ENCODE data around the gene SPRED2.
A peak's percentile ranks its signal among the peaks of the same experiment; 100 is the strongest.

Gene SPRED2, protein sequence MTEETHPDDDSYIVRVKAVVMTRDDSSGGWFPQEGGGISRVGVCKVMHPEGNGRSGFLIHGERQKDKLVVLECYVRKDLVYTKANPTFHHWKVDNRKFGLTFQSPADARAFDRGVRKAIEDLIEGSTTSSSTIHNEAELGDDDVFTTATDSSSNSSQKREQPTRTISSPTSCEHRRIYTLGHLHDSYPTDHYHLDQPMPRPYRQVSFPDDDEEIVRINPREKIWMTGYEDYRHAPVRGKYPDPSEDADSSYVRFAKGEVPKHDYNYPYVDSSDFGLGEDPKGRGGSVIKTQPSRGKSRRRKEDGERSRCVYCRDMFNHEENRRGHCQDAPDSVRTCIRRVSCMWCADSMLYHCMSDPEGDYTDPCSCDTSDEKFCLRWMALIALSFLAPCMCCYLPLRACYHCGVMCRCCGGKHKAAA

DNA sequence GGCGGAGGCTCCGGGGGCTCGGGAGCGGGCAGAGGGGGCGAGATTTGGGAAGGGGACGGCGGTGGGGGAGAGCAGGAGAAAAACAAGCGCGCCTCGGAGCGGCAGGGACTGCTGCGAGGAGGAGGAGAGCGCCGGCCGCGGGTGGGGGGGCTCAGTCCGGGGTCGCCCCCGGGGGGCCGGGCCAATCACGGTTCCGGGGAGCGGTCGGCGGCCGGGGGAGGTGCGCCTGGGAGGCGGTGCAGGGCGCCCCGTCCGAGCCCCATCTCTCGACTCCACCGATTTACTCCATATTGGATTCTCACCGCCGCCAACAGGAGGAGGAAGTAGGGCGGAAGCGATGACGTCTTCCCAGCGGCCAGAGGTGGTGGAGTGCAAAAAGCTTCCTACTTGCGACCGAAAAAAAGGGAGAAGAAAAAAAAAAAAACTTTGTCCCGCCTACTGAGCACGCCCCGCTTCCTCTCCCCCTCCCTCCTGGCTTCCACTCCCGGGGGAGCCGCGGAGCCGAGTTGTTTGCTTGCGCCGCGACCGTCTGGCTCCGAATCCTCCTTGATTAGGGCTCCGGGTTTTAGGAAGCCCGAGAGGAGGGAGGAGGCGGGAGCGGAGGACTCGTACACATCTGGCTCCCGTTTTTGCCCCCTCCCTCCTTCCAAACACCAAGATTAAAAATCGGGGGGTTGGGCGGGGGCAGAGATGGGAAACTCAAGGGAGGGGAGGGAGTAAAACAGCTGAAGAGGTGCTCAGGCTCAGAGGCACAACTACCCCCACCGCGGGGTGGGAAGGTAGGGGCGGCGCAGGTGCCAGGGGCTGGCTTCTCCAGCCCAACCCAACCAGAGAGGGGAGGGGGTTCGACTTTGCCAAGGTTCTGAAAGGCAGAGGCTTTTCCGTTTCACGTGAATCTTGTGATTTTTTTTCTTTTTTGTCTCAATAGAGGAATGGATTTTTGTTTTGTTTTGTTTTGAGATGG, at the start of gene SPRED2:
TSS of gene SPRED2 (minus strand) at position 373 of the 964 bp plus-strand sequence. CDS start 612 bp downstream, outside the sequence.
- DNase-seq, result peak; percentile 71 to 75

DNA sequence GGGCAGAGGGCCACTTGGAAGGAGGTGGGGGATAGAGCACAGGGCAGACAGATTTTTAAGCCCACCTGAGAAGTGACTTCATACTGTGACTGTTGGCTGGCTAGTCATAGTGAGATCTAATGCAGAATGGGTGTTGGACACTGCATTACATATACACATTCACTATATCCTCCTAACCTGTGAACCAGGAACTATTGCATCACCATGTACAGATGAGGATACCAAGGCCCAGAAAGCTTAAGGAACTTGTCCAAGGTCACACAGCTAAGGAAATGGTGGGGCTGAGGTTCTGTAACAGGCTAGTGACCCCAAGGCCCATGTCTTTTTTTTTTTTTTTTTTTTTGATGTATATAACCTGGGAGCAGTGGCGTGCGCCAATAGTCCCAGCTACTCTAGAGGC, 49.6 kb upstream of the SPRED2 start:
- no peak for DNase-seq

DNA sequence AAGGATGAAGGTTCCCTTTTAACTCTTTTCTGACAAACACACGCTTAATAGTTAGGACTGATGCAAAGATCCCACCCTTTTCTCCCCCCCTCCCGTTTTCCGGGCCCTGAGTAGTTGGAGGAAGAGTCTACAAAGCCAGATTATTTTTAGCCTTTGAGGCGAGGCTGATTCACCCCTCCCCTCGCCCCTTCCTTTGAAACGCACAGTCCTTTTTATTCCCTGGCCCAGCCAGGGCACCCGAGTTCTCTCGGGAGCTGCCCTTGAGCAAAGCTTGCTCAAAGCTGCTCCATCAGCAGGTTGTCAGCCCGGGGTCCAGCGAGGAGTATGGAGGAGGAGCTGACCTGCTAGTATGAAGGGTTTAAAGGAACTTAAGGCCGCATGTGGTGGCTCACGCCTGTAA, 47.1 kb upstream of the SPRED2 start:
- no peak for DNase-seq

DNA sequence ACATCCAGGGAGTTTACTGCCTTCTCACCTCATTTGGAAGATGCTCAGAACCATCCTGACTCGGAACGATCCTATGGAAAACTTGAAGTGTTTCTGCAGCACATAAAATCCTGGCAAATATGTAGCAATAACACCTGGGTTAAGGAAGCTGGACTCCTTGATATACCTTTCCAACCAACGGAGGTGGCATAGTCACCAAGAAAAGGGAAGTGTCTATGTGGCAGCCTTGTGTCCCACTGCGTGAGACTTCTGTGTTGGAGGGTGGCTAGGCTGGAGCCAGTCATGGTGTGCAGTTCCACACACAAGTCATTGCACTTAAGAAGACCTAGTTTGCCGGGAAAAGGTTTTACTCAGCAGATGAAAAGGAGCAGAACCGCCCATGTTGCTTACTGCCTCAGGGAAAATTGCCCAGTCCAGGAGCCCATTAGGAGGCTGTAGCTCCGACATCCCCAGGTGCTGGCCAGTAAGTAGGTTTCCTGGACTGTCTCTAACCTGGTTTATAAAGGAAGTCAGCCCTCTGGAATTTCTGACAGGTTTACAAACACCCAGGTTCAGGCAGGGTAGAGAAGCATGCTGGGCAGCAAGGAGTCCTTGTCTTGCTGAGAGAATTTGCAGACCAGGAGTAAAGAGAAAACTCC, 46.2 kb upstream of the SPRED2 start:
- DNase-seq, result no peak

DNA sequence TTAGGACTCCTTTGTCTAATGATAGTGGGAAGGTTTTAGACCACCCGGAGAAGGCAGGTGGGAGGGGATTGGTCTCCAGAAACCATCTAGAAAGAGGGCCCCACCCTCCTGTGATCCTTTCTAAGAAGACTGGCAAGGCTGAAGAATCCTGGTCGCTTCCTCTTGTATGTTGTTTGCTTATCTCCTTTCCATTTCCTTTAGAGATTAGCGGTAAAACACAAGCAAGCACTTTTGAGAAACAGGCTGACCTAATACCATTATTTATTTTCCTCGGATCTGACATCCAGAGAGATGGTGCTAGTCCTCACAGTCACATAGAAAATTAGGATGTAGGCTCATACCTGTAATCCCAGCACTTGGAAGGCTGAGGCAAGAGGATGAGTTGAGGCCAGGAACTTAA, 45.2 kb upstream of the SPRED2 start:
- DNase-seq, result no peak

DNA sequence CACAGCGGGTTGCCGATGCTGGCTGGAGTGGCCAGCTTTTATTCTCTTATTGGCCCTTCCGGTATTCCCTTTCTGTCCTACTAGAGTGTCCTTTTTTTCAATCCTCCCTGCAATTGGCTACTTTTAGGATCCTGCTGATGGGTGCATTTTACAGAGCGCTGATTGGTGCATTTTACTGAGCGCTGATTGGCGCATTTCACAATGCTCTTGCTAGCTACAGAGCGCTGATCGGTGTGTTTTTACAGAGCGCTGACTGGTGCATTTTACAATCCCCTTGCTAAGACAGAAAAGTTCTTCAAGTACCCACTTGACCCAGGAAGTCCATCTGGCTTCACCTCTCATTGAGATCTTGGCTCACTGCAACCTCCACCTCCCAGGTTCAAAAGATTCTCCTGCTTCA, 44.4 kb upstream of the SPRED2 start:
- no peak for DNase-seq

DNA sequence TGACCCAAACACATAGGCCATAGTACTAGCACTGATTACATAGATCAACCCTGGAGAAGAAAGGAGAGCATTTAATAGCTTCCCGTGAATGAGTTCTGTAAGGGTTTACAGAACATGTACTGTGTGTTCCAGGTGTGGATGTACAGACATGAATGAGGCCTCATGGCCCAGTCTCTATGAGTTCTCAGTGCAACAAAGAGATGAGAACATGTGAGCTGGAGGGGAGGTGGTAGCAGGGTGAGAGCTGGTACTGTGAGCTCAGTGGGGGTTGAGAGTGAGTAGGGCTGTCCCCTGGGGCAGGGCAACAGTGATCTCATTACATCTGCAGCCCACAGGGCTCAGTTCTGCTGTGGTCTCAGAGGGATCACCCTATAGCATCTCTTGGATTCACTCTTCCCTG, 42.6 kb upstream of the SPRED2 start:
- no peak for DNase-seq

DNA sequence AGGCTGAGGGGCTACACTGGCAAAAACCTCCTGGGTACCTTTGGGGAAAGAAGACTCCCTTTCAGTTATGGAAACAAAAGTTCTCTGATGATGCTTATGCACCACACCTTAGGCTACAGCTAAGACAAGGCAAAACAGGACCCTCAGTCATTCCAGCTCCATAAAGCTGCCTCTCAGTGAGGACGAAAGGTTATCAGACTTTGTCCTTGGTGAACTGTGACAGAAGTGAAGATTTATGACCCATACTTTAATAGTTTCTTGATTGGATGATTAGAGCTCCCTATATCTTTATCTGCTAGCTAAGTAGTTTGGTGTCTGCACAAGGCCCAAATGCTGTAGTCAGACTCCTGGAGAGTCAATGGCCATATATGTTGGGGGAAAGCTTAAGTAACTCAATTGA, 40.6 kb upstream of the SPRED2 start:
- no peak for DNase-seq

DNA sequence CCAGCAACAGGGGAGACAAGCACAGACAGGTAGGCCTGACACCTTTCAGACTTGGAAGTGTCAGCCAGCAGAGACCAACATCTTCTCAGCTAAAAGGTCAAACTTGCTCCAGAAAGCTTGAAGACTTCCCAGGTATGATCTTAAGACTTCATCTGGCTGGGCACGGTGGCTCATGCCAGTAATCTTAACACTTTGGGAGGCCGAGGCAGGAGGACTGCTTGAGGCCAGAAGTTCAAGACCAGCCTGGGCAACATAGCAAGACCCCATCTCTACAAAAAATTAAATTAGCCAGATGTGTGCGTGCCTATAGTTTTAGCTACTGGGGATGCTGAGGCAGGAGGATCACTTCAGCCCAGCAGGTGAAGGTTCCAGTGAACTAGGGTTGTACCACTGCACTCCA, 39.0 kb upstream of the SPRED2 start:
- DNase-seq, result no peak

DNA sequence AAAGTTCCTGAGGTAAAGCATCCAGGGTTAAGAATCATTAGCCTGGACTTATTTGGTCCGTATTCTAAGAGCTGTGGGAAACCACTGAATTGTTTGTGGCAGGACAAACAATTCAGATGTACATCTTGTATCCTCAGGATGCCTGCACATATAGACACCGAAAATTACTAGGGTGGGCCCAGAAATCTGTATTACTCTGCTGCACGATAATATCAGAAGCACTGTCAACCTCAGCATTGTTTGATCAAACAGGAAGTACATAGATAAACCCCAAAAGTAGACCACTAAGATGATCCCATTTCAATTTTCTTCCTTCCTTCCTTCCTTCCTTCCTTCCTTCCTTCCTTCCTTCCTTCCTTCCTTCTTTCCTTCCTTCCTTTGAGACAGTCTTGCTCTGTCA, 34.2 kb upstream of the SPRED2 start:
- DNase-seq, result no peak

DNA sequence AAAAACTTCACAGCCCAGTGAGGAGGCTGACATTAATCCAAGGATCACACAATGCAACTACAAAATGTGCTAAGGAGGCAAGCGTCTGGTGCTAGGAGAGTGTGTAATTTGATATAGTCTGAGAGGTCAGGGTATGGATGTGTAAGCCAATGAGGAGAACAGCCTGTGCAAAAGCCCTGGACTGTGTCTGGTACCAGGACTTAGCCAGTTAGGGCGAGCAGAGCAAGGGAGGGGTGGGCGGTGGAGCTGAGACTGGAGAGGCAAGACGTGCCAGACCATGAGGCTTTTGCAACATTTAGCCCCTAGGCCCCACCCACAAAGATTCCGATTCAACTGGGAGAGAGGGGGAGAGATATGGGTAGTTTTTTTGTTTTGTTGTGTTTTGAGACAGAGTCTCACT, 33.5 kb upstream of the SPRED2 start:
- DNase-seq, result no peak

DNA sequence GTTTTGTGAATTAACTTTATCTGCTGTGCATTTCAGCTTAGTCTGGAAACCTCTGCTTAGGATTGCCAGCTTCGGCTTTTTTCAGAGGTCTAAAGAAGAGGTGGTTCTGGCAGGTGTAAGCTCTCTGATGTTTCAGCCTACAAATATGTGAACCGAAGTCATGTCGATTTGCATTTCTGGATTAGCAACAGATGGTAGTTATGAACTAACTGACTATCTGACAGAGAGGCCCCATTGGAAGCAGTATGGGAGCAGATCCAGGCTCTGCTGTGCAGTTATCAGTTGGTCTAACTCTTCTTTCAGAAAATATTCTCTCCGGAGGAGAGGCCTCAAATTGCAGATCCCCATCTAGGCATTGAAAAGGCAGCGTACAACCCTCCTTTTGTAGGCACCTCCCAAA, 32.7 kb upstream of the SPRED2 start:
- no peak for DNase-seq

DNA sequence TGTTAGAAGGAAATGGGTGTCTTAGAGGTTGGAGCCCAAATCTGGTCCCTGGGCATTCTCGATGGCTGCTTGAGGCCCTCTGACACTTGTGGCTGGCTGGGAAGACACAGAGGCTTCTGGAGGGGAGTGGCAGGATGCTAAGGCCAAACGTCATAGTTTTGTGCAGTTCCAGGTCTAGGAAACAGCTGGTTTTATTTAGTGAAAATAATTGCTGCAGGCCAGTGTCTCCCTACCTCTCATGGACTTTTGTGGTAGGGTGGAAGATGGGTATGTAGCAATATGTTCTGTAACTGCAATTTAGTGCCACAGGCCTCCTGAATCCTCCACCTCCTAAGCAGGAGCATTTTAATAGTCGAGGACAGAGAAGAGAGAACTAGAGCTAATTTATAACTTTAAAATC, 32.2 kb upstream of the SPRED2 start:
- no peak for DNase-seq

DNA sequence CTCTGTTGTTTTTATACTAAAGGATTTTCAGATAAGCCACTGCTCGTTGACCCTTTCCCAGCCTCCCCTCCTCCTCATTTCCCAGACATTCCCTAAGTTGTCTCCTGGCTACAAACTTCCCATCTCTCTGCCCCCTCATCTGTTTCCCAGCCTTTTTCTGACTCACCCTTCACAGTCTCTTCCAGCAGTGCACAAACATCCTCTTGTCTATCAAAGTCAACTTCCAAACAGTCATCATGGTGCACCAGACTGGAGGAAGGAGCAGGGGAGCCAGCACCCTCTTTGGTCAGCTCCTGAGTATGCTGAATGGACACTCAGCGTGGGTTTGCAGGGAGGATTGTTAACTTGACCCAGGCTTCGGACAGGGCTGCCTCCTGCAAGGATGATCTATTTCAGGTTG, 26.6 kb upstream of the SPRED2 start:
- DNase-seq, result no peak

DNA sequence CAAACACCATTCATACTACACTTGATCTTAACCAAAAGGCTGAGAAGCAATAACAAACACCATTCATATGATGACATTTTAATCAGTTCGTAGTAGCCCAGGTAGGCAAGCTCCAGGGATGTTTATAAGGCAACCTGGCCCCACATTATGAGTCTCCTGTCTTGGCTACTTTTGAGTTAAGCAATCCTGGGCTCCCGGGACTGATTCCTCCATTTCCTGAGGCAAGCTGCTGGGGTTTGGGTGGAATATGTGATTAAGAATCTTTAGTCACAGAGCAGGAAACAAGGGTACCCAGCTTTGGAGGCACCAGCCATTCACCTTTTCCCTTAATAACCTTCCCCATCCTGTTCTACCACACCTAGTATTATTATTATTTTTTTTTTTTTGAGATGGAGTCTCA, 24.5 kb upstream of the SPRED2 start:
- DNase-seq, result no peak

DNA sequence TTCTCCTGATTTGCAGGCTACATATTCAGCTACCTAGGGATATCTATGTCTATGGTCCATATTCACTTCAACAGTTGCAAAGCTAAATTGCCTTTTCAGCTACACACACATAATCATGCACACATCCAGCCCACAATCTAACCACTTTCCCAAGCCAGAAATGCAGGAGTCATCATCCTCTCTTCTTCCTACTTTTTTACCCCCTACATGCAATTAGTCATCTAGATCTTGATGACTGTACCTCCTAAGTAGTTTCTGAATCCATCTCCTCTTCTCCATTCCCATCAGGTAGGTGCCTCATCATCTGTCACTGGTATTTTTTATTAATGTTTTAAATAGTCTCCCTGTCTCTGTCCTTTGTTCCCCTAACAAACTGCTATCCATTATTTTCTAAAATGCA, 23.7 kb upstream of the SPRED2 start:
- no peak for DNase-seq

DNA sequence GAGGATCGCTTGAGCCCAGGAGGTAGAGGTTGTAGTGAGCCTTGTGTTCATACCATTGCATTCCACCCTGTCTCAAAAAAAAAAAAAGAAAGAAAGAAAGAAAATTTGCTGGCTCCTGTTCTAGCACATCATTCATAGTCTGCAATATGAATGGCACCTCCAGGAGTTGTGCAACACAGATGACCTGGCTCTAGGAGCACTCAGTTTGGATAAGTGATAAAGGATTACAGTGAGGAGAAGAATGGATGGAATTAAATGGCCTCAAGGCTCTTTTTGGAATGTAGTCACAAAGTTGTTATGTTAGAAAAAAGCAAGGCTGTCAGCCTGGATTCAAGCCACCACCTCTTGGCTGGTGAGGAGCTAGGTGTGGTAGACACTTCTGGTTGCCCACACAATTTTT, 21.5 kb upstream of the SPRED2 start:
- no peak for DNase-seq

DNA sequence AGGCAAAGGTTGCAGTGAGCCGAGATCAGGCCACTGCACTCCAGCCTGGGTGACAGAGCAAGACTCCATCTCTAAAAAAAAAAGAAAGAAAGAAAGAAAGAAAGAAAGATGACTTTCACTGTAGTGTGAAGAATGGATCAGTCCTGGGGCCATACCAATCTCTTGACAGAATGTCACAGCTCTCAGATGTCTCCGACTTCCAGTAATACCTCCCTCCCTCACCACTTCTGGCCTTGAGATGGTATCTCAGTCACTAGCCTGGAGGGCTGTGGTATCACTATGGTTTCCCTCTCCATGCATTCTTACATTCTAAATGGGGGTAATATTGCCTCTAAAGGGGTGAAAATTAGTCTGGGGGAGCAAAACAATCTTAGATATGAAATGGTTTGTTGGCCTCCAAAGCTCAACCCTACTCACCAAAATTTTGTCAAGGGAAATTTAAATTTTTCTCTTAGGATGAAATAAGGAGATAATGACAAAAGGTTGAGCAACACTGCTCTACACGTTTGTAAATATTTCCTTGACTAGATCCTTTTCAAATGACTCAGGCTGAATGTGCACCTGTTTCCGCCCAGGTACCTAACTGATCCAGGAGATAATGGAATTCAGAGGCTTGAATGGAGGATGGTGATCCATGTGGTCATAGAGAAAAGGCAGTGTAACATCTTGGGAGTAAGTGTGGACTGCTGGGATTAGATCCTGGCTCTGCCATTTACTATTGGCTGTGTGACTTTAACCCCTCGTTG, 19.9 kb upstream of the SPRED2 start:
- no peak for DNase-seq

DNA sequence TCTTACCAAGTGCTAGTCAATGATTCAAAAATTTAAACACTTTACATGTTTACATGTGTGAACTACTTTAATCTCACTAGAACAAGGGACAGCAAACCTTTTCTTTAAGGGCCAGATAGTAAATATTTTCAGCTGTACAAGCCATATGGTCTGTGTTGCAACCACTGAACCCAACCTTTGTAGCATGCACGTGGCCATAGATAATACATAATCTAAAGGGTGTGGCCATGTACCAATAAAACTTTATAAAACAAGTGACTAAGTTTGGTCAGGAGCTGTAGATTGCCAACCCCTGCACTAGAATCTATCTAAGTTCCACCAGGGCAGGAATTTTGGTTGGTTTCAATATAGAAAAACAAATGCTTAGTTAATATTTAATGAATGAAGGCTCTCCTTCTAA, 18.4 kb upstream of the SPRED2 start:
- DNase-seq, result no peak

DNA sequence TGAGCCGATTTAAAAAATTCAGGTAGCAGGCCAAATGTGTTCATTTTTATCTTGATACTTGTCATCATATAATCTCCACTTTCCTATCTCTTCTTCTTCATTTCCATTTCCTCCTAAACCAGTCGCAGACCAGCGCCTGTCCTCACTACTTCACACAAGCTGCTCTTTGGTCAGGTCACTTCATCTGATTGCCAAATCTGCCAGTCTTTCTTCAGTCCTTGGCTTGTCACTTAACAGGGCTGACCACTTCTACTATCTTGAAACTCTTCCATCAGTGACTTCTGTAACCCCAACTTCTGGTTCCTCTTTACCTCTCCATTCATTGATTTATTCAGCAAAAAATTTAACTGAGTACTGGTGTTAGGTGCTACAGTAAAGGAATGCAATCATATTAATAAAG, 18.0 kb upstream of the SPRED2 start:
- DNase-seq, result no peak

DNA sequence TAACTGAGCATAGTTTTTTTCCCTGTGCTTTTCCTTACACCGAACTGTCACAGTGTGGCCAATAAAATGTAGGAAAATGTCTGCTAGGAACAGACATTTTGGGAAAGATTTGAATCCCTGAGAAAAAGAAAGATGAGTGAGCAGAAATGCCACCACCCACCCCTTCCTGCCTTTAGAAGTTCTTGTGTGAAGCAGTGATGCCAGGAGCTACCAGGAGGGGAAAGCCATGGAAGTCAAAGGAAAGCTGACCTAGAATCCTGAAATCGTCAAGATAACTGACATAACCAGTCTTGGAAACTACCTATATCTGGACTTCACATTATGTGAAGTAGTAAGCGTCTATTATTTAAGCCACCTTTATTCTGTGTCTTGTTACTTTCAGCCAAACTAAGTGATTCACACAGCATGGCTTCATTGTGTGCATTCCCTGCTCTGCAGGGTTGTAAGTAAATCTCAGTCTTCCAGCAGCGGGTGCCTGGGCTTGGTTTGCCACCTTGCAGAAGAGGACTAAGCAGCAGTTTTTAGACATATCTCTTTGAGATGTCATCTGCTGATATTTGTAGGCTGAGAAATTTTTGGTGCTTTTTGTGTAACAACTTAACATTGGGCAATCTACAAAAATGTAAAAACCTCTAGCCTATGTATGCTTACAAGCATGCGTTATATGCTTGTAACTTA, 11.2 kb upstream of the SPRED2 start:
- no peak for DNase-seq

DNA sequence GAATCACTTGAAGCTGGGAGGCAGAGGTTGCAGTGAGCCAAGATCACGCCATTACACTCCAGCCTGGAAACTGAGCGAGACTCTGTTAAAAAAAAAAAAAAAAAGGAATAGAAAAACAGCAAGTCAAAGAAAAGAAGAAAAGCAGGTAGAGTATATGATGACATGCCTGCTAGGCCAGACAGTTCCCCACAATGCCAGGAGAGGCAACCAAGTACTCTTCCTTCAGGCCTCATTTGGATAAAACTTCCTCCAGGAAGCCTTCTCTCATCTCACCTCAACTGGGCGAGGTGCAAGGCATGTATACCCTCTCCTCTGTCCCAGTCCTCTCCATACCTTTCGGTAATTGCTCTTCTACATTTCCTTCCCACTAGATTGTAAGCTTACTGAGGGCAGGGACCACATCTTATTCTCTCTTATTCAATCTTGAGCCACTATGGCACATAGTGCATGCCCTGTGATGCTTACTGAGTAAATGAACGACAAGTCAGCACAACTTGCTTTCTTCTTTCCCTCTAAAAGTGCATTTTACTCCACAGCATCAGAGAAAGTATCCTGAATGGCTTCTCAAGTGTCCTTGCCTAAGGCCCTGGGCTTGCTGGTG, 10.1 kb upstream of the SPRED2 start:
- no peak for DNase-seq

Measured in stimulated activated CD4-positive, alpha-beta T cell treated with anti-CD3 and anti-CD28 coated beads, Interleukin-2, amount 100 ng/mL, for 24 hours (primary cell).